Activated naive CD8-positive, alpha-beta T cell (primary cell): Measurements from ENCODE around the gene KIF19.

Experiments
- H3K27ac Mint-ChIP-seq: one replicate; pipeline ENCODE4 v1.8.0; 2021; ENCODE audit warnings: mixed read lengths
- H3K27me3 Mint-ChIP-seq: one replicate; pipeline ENCODE4 v1.8.0; 2021; ENCODE audit warnings: mixed read lengths
- H3K36me3 Mint-ChIP-seq: one replicate; pipeline ENCODE4 v1.8.0; 2021; ENCODE audit warnings: mixed read lengths
- H3K4me1 Mint-ChIP-seq: one replicate; pipeline ENCODE4 v1.8.0; 2021; ENCODE audit warnings: low read depth, mixed read lengths
- H3K4me3 Mint-ChIP-seq: one replicate; pipeline ENCODE4 v1.8.0; 2021; ENCODE audit warnings: mild to moderate bottlenecking, mixed read lengths
- H3K9me3 Mint-ChIP-seq: one replicate; pipeline ENCODE4 v1.8.0; 2021; ENCODE audit warnings: low read depth, mixed read lengths

Gene KIF19

GRCh38 chr17:74324521-74324920 is 1.5 kb upstream of the KIF19 start:
- H3K36me3 Mint-ChIP-seq: no peaks in the 10 kb centered on the region
- no peak overlapping the region for H3K27ac Mint-ChIP-seq
- H3K4me3 Mint-ChIP-seq: peak overlapping the region; percentile 7
- peaks cover 14% of the 10 kb centered on the region for H3K4me1 Mint-ChIP-seq
- H3K9me3 Mint-ChIP-seq: no peaks in the 10 kb centered on the region
- H3K27me3 Mint-ChIP-seq: peaks cover 12% of the 10 kb centered on the region

GRCh38 chr17:74325376-74325742 is 667 bp upstream of the KIF19 start:
- H3K36me3 Mint-ChIP-seq: no peaks in the 10 kb centered on the region
- peaks cover 14% of the 10 kb centered on the region for H3K4me1 Mint-ChIP-seq
- no peak overlapping the region for H3K27ac Mint-ChIP-seq
- H3K9me3 Mint-ChIP-seq: no peaks in the 10 kb centered on the region
- peaks cover 12% of the 10 kb centered on the region for H3K27me3 Mint-ChIP-seq
- H3K4me3 Mint-ChIP-seq: peak overlapping the region; percentile 54

- H3K9me3 Mint-ChIP-seq: no peaks in the 10 kb centered on the region
- H3K36me3 Mint-ChIP-seq: no peaks in the 10 kb centered on the region
- H3K4me1 Mint-ChIP-seq: peaks cover 14% of the 10 kb centered on the region
- H3K4me3 Mint-ChIP-seq: peak overlapping the region; percentile 46
- no peak overlapping the region for H3K27ac Mint-ChIP-seq
- H3K27me3 Mint-ChIP-seq: peaks cover 12% of the 10 kb centered on the region
These were observed 480 bp downstream of the KIF19 start for GRCh38 chr17:74326506-74326905.

DNA sequence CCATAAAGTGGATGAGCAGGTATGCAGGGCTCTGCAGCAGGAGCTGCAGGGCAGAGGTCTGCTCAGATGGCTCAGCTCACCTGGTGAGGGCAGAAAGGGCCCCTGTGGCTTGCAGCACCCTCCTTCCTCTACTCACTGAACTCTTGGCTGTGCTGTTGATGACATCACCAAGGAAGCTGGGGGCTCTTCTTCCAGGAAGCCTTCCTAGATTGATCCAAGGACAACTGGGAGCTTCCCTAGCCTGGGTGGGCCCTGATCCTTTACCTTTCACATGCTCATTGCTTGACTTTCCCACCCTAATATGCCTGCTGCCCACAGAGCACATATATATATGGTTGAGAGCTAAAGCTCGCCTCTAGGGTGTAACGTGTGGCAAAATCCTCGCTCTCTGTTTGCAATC is 2.5 kb downstream of the KIF19 start:
- Mint-ChIP-seq H3K27me3 (peaks cover 2% of the 10 kb centered on the region), H3K4me1 (peaks cover 14% of the 10 kb centered on the region), H3K9me3 (no peaks in the 10 kb centered on the region), H3K27ac (no peak overlapping the region), H3K36me3 (no peaks in the 10 kb centered on the region), H3K4me3 (no peak overlapping the region)

- no peak overlapping the region for H3K4me3 Mint-ChIP-seq
- H3K27ac Mint-ChIP-seq: no peak overlapping the region
- H3K27me3 Mint-ChIP-seq: peaks cover 2% of the 10 kb centered on the region
- H3K9me3 Mint-ChIP-seq: no peaks in the 10 kb centered on the region
- H3K4me1 Mint-ChIP-seq: peaks cover 14% of the 10 kb centered on the region
- H3K36me3 Mint-ChIP-seq: no peaks in the 10 kb centered on the region
These were observed 3.4 kb downstream of the KIF19 start for GRCh38 chr17:74329378-74329777.

- Mint-ChIP-seq H3K27ac (no peak overlapping the region), H3K4me3 (no peak overlapping the region), H3K4me1 (peaks cover 12% of the 10 kb centered on the region), H3K27me3 (peaks cover 2% of the 10 kb centered on the region), H3K9me3 (no peaks in the 10 kb centered on the region), H3K36me3 (no peaks in the 10 kb centered on the region)
These were observed 4.4 kb downstream of the KIF19 start for GRCh38 chr17:74330446-74330845.

DNA sequence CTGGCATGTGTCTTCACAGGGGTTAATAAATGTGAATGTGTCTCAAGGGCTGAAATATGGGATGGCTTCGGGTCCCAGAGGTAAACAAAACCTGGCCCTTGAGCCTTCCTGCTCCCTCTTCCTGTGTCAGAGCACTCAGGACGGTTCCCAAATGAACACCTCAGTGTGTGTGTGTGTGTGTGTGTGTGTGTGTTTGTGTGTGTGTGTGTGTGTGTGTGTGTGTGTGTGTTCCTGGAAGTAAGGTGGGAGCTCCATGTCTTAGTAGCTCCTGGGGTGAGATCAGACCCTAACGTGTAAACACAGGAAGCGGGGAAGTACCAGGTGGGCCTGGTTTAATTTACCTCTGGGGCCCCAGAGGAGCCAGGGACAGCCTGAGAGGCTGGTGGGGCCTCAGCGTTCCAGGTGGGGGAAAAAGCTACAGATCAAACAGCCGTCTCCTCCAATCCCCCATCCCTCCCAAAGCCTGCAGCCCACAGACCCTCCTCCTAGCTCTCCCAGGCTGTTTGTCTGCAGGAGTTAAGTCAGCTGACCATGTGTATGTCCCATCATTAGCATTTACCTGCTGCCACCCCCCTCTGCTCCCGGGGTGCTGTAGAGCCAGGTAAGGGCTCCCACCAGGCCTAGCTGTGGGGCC is 6.1 kb downstream of the KIF19 start:
- Mint-ChIP-seq H3K36me3 (no peaks in the 10 kb centered on the region), H3K9me3 (no peaks in the 10 kb centered on the region), H3K4me3 (no peak overlapping the region), H3K27ac (no peak overlapping the region), H3K27me3 (no peaks in the 10 kb centered on the region), H3K4me1 (peaks cover 4% of the 10 kb centered on the region)

- no peak overlapping the region for H3K4me3 Mint-ChIP-seq
- no peaks in the 10 kb centered on the region for H3K9me3 Mint-ChIP-seq
- no peaks in the 10 kb centered on the region for H3K36me3 Mint-ChIP-seq
- H3K4me1 Mint-ChIP-seq: peaks cover 4% of the 10 kb centered on the region
- no peaks in the 10 kb centered on the region for H3K27me3 Mint-ChIP-seq
- H3K27ac Mint-ChIP-seq: no peak overlapping the region
These were observed 6.8 kb downstream of the KIF19 start for GRCh38 chr17:74332763-74333283.

GRCh38 chr17:74334393-74335039 is 8.5 kb downstream of the KIF19 start:
- H3K27me3 Mint-ChIP-seq: no peaks in the 10 kb centered on the region
- no peaks in the 10 kb centered on the region for H3K9me3 Mint-ChIP-seq
- H3K4me3 Mint-ChIP-seq: no peak overlapping the region
- no peak overlapping the region for H3K27ac Mint-ChIP-seq
- no peaks in the 10 kb centered on the region for H3K4me1 Mint-ChIP-seq
- no peaks in the 10 kb centered on the region for H3K36me3 Mint-ChIP-seq

DNA sequence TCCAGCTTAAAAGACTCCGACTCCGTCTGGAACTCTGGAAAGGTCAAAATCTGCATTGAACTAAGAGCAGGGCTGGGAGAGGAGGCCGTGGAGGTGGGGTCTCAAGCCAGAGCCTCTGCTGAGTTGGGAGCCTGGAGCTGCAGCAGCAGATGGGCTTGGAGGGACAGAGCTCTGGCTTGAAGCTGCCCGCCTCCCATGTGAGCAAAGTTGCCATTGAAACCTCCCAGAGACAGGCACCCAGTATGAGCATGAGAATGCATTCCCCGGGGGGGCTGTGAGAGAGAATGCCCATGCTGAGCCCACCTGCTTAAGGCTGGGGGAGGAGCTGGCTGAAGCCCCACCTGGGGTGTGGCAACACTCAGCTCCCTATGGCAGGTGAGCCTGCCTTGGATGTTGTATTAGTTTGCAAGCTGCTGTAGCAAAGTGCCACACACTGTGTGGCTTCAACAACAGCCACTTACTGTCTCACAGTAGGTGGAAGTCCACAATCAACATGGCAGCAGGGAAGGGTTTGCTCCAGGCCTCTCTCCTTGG is 9.6 kb downstream of the KIF19 start:
- no peak overlapping the region for H3K4me3 Mint-ChIP-seq
- no peaks in the 10 kb centered on the region for H3K4me1 Mint-ChIP-seq
- H3K27ac Mint-ChIP-seq: no peak overlapping the region
- no peaks in the 10 kb centered on the region for H3K9me3 Mint-ChIP-seq
- no peaks in the 10 kb centered on the region for H3K36me3 Mint-ChIP-seq
- H3K27me3 Mint-ChIP-seq: no peaks in the 10 kb centered on the region

DNA sequence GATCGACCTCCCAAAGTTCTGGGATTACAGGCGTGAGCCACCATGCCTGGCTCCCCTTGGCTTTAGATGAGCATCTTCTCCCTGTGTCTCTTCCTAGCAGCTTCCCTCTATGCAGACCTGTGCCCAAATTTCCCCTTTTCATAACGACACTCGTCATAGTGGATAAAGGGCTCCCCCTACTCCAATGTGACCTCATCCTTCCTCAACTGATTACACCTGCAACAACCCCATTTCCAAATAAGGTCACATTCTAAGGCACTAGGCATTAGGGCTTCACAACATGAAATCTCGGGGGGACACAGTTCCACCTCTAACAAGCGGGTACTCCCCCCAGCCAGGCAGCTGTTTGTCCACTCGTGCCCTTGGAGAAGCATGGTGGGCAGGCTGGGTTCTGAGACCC is 10.3 kb downstream of the KIF19 start:
- Mint-ChIP-seq H3K36me3 (no peaks in the 10 kb centered on the region), H3K4me3 (no peak overlapping the region), H3K27me3 (no peaks in the 10 kb centered on the region)

DNA sequence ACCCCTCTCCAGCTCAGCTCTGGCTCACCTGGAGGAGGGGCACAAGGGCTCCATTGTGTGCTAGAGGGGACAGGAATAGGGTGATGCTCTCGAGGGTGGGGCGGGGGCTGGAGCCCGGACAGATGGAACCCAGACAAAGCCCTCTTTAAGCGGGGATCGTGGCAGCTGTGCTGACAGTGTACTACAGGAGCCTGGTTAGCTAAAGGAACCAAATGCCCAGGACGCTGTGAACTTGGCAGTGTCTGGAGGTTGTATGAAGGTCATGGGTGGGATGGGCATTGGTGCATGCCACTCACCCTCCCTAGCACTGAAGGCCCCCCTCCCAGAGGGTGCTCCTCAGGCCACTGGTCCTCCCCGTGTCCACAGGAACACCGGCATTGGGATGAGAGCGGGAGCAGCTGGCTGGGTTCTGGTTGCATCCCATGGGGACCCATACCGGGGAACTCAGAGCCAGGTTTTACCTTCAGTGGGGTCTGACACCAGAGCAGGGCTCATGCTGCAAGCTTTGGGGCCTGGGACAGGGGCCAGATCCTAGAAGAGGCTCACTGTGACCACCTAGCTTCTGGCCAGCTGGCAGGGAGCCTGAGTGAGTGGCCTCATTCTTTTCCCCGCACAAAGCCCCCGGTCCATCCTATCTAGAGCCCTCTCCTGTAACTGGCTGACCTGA is 11.9 kb downstream of the KIF19 start:
- H3K36me3 Mint-ChIP-seq: no peaks in the 10 kb centered on the region

More for the DNA sequence above, 10.3 kb downstream of the KIF19 start:
- Mint-ChIP-seq H3K4me1 (no peaks in the 10 kb centered on the region), H3K9me3 (no peaks in the 10 kb centered on the region), H3K27ac (no peak overlapping the region)

DNA sequence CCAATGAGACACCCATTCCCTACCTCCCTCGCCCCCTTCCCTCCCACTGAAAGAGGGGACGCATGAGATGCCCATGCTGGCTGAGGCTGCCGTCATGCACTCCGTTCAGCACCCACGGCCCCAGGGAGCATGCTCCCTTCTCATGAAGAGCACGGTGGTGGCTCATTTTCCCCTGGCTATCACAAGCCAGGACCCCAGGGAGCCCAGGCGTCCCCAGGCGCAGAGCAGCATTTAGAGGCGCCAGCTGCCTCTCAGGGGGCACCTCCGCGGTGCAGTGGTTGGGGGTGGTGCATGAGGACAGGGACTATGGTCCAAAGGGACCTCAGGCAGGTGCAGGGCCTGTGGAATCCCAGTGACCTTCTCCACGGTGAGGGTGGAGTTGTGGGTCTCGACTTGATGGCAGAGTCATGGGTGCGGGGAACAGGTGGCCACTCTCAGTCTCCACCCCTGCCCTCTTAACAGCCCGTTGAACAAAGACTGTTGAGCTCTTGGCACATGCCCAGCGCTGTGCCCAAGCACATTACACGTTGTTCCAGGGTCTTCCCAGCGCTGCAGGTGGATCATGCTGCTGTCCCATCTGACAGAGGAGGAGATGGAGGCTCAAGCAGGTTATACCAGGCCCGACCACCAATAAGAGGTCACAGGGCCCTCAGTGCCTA is 13.6 kb downstream of the KIF19 start:
- Mint-ChIP-seq H3K27ac (no peak overlapping the region), H3K27me3 (no peaks in the 10 kb centered on the region), H3K4me1 (no peaks in the 10 kb centered on the region), H3K36me3 (no peaks in the 10 kb centered on the region), H3K4me3 (no peak overlapping the region), H3K9me3 (no peaks in the 10 kb centered on the region)

More for the DNA sequence above, 11.9 kb downstream of the KIF19 start:
- no peaks in the 10 kb centered on the region for H3K27me3 Mint-ChIP-seq
- no peak overlapping the region for H3K27ac Mint-ChIP-seq
- no peaks in the 10 kb centered on the region for H3K4me1 Mint-ChIP-seq
- H3K4me3 Mint-ChIP-seq: no peak overlapping the region
- H3K9me3 Mint-ChIP-seq: no peaks in the 10 kb centered on the region

DNA sequence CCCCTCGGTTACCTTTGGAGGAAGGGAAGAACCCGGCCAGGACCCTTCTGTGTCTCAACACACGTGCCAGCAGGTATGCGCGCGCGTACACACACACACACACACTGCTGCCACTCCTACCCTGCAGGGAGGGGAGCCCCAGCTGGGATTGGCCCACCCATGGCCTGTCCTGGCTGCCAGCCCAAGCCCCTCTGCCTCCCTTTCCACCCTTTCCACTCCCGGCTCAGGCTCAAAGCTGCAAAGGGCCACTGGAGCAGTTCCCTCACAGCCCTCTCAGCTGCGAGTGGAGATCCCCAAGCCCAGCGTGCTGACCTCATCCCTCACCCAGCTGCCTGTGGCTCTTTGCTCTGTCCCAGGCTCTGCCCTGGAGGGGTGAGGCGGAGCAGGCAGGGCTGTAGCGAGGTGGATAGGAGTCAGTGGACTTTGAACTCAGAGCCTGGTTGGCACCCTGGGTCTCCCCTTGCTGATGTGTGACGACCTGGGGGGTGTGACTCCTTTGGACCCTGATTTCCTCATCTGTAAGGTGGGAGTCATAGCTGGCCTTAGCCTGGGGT is 14.5 kb downstream of the KIF19 start:
- no peak overlapping the region for H3K4me3 Mint-ChIP-seq
- no peaks in the 10 kb centered on the region for H3K4me1 Mint-ChIP-seq
- no peaks in the 10 kb centered on the region for H3K27me3 Mint-ChIP-seq
- no peaks in the 10 kb centered on the region for H3K9me3 Mint-ChIP-seq
- no peaks in the 10 kb centered on the region for H3K36me3 Mint-ChIP-seq
- no peak overlapping the region for H3K27ac Mint-ChIP-seq
